ACC112 (cell line): ENCODE measurements around the gene ALOX5.
"Not testable (repeated sequence)": the region's sequence is repeated elsewhere in the genome, so short reads cannot be mapped to it uniquely, and the experiment has no call there.

Experiments
- H2AFZ ChIP-seq: fragments of 200-600 bp; sonication (generic); one replicate; pipeline ENCODE4 v1.6.0; 2017; ENCODE audit warnings: antibody characterized with exemption, low read length; ENCODE audit not compliant: unreplicated experiment
- H3K27ac ChIP-seq: fragments of 200-600 bp; sonication (generic); 2 replicates; pipeline ENCODE4 v1.5.1; 2014; ENCODE audit warnings: low read depth, mild to moderate bottlenecking, antibody characterized with exemption, low read length, moderate library complexity
- H3K27me3 ChIP-seq: fragments of 200-600 bp; sonication (generic); 2 replicates; pipeline ENCODE4 v1.6.1; 2014; ENCODE audit warnings: mild to moderate bottlenecking, antibody characterized with exemption, low read length, moderate library complexity, mixed read lengths; ENCODE audit not compliant: insufficient read depth
- H3K36me3 ChIP-seq: fragments of 200-600 bp; sonication (generic); 2 replicates; pipeline ENCODE4 v1.6.1; 2016; ENCODE audit warnings: mild to moderate bottlenecking, antibody characterized with exemption, low read length, moderate library complexity, mixed read lengths; ENCODE audit not compliant: insufficient read depth
- H3K4me1 ChIP-seq: fragments of 200-600 bp; sonication (generic); one replicate; pipeline ENCODE4 v1.6.1; 2016; ENCODE audit warnings: low read length, mixed read lengths; ENCODE audit not compliant: insufficient read depth, unreplicated experiment, control insufficient read depth
- H3K4me3 ChIP-seq: fragments of 200-600 bp; sonication (generic); 2 replicates; pipeline ENCODE4 v1.5.1; 2014; ENCODE audit warnings: mild to moderate bottlenecking, low read depth, low read length
- H3K79me2 ChIP-seq: fragments of 200-600 bp; sonication (generic); one replicate; pipeline ENCODE4 v1.6.0; 2016; ENCODE audit warnings: low read length; ENCODE audit not compliant: control insufficient read depth, unreplicated experiment, insufficient read depth

The ALOX5 gene

DNA sequence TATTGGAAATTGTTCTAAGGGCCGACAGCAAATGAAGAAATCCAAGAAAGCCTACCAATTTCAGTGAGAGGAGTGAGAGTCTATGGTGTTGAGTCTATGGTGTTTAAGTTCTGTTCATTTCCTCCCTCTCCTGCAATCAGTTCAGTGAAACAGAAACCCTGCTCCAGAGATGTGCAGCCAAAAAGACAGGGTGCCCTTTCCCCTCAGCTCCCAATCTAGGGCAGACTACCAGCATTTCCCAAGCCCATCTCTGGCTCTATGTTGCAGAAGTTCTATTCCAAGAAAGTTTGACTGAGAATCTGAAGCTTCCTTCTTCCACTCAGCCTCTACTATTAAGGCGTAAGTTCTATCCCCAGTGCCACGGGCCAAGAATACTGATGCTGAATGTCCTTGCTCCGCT lies 18.5 kb upstream of the ALOX5 start:
- H3K36me3 ChIP-seq, result no peaks in the 10 kb centered on the region
- no peaks in the 10 kb centered on the region for H3K4me1 ChIP-seq
- no peak overlapping the region for H3K4me3 ChIP-seq
- peaks cover 76% of the 10 kb centered on the region for H3K27me3 ChIP-seq
- no peak overlapping the region for H2AFZ ChIP-seq
- H3K79me2 ChIP-seq, result no peaks in the 10 kb centered on the region
- no peak overlapping the region for H3K27ac ChIP-seq

DNA sequence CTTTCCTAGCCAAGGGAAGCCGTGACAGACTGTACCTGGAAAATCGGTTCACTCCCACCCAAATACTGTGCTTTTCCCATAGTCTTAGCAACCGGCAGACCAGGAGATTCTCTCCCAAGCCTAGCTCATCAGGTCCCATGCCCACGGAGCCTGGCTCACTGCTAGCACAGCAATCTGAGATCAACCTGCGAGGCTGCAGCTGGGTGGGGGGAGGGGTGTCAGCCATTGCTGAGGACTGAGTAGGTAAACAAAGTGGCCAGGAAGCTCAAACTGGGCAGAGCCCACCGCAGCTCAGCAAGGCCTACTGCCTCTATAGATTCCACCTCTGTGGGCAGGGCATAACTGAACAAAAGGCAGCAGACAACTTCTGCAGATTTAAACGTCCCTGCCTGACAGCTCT lies 15.1 kb upstream of the ALOX5 start:
- not testable (repeated sequence) for H3K27ac ChIP-seq, H3K36me3 ChIP-seq, H3K79me2 ChIP-seq, H3K4me3 ChIP-seq, H2AFZ ChIP-seq, H3K4me1 ChIP-seq
- H3K27me3 ChIP-seq, result peaks cover 62% of the 10 kb centered on the region

DNA sequence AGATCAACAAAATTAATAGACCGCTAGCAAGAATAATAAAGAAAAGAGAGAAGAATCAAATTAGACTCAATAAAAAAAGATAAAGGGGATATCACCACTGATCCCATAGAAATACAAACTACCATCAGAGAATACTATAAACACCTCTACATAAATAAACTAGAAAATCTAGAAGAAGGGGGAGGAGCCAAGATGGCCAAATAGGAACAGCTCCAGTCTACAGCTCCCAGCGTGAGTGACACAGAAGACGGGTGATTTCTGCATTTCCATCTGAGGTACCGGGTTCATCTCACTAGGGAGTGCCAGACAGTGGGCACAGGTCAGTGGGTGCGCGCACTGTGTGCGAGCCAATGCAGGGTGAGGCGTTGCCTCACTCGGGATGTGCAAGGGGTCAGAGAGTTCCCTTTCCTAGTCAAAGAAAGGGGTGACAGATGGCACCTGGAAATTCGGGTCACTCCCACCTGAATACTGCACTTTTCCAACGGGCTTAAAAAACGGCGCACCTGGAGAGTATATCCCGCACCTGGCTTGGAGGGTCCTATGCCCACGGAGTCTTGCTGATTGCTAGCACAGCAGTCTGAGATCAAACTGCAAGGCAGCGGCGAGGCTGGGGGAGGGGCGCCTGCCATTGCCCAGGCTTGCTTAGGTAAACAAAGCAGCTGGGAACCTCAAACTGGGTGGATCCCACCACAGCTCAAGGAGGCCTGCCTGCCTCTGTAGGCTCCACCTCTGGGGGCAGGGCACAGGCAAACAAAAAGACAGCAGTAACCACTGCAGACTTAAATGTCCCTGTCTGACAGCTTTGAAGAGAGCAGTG lies 11.8 kb upstream of the ALOX5 start:
- H3K4me1 ChIP-seq, H3K36me3 ChIP-seq, H3K4me3 ChIP-seq, H3K27ac ChIP-seq, H3K79me2 ChIP-seq, H2AFZ ChIP-seq: not testable (repeated sequence)
- peaks cover 32% of the 10 kb centered on the region for H3K27me3 ChIP-seq

DNA sequence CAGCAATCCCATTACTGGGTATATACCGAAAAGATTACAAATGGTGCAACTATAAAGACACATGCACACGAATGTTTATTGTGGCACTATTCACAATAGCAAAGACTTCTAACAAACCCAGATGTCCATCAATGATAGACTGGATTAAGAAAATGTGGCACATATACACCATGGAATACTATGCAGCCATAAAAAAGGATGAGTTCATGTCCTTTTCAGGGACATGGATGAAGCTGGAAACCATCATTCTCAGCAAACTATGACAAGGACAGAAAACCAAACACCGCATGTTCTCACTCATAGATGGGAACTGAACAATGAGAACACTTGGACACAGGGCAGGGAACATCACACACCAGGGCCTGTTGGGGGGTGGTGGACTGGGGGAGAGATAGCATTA lies 6.4 kb upstream of the ALOX5 start:
- not testable (repeated sequence) for H3K27ac ChIP-seq, H2AFZ ChIP-seq, H3K4me3 ChIP-seq, H3K4me1 ChIP-seq, H3K36me3 ChIP-seq, H3K79me2 ChIP-seq
- H3K27me3 ChIP-seq, result peaks cover 48% of the 10 kb centered on the region

DNA sequence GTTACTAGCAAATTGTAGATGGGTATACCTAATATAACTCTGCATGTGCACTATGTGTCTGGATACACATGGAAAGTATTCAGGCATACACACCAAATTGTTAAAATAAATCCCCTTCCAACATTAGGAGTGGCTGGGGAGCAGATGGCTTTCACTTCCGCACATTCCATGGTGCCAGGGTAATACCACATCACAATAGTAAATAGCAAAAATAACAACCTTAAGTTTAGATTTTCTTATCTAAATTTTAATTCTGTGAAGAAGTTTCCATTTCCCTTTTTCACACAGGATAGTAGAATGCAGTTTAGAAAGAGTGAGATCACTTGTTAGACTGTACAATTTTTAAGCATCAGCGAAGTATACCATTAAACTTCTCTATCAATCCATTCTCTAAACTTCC lies 5.8 kb upstream of the ALOX5 start:
- Histone ChIP-seq H3K4me3 (no peak overlapping the region), H2AFZ (no peak overlapping the region), H3K36me3 (no peaks in the 10 kb centered on the region), H3K4me1 (no peaks in the 10 kb centered on the region), H3K27ac (no peak overlapping the region), H3K79me2 (no peaks in the 10 kb centered on the region), H3K27me3 (peaks cover 53% of the 10 kb centered on the region)

DNA sequence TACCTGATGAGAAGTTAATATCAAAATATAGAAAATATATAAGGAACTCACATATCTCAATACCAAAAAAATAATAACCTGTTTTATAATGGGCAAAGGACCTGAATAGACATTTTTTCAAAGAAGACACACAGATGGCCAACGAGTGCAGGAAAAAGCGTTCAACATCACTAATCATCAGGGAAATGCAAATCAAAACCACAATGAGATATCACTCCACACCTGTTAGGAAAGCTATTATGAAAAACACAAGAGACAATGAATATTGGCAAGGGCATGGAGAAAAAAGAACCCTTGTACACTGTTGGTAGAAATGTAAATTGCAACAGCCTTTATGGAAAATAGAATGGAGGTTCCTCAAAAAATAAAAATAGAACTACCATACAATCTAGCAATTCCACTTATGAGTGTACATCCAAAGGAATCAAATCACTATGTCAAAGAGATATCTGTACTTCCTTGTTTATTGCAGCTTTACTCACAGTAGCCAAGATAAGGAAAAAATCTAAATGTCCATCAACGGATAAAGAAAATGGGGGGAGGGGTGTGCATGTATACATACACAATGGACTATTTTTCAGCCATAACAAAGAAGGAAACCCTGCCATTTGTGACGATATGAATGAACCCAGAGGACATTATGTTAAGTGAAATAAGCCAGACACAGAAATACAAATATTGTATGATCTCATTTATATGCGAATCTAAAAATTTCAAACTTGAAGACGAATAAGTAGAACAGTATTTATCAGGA lies 3.6 kb upstream of the ALOX5 start:
- Histone ChIP-seq H3K27ac (no peak overlapping the region), H3K27me3 (peaks cover 73% of the 10 kb centered on the region), H3K36me3 (no peaks in the 10 kb centered on the region), H3K4me3 (no peak overlapping the region), H3K4me1 (no peaks in the 10 kb centered on the region), H2AFZ (no peak overlapping the region), H3K79me2 (no peaks in the 10 kb centered on the region)

DNA sequence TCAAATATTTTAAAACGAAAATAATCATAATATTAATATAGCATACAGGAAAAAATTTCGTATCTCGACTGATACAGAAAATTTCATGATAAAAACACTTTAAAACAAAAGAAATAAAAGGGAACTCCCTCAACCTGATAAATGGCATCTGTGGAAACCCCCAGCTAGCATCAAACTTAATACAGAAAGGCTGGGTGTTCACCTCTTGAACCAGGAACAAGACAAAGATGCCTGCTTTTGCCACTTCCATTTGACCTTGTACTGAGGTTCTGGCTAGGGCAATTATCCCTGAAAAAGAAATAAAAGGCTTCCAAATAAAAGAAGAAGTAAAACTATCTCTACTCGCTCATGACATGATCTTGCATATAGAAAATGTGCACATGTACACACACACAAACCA lies 2.5 kb upstream of the ALOX5 start:
- H3K36me3 ChIP-seq, result no peaks in the 10 kb centered on the region
- no peak overlapping the region for H3K4me3 ChIP-seq
- peaks cover 83% of the 10 kb centered on the region for H3K27me3 ChIP-seq
- H3K4me1 ChIP-seq, result no peaks in the 10 kb centered on the region
- H3K27ac ChIP-seq, result no peak overlapping the region
- no peak overlapping the region for H2AFZ ChIP-seq
- H3K79me2 ChIP-seq, result no peaks in the 10 kb centered on the region

DNA sequence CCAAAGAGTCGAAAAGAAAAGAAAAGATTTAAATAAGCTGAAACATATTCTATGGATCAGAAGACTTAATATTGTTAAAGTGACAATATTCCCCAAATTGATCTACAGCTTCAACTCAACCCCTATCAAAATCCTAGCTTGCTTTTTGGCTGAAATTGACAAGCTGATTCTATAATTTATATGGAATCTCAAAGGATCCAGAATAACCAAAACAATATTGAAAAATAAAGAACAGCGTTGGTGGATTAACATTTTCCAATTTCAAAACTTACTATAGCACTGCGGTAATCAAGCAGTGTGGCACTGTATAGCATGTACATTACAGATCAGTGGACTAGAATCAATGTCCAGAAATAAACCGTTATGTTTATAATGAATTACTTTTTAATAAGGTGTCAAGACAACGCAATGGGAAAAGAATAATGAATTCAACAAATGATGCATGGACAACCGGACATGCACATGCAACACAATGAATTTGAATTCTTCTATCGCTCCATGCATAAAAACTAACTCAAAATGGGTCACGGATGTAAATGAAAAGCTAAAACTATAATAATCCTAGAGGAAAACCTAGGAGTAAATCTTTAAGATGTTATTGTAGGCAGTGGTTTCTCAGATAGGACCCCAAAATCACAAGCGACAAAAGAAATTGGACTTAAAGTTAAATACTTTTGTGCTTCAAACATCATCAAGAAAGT lies 1.6 kb upstream of the ALOX5 start:
- H3K4me3 ChIP-seq, result no peak overlapping the region
- H3K27me3 ChIP-seq, result peaks cover 92% of the 10 kb centered on the region
- no peak overlapping the region for H3K27ac ChIP-seq
- H3K4me1 ChIP-seq, result no peaks in the 10 kb centered on the region
- no peaks in the 10 kb centered on the region for H3K36me3 ChIP-seq
- H3K79me2 ChIP-seq, result no peaks in the 10 kb centered on the region
- no peak overlapping the region for H2AFZ ChIP-seq

DNA sequence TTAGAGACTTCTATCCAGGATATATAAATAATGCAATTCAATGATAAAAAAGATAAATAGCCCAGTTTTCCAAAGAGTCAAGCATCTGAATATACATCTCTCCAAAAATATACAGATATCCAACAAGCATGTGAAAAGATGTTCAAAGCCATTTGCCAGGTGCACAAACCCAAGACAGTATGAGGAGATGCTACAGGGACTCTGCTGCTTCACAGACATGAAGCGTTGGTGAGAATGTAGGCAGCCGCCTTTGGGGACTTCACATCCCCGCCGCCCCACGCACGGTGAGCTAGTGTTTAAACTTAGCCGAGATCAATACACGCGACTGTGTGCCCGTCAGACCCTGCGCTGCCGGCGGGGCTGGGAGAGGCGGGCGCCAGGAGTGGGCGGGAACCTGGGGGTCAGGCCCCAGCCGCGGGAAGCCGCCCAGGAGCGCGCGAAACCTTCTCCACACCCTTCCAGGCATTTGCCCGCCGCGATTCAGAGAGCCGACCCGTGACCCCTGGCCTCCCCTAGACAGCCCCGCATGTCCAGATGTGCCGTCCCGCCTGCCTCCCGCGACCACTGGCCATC lies 927 bp upstream of the ALOX5 start:
- Histone ChIP-seq H3K4me3 (peak overlapping the region; percentile 52), H3K79me2 (no peaks in the 10 kb centered on the region), H2AFZ (no peak overlapping the region), H3K27ac (no peak overlapping the region), H3K27me3 (peaks cover 97% of the 10 kb centered on the region), H3K4me1 (no peaks in the 10 kb centered on the region), H3K36me3 (no peaks in the 10 kb centered on the region)

DNA sequence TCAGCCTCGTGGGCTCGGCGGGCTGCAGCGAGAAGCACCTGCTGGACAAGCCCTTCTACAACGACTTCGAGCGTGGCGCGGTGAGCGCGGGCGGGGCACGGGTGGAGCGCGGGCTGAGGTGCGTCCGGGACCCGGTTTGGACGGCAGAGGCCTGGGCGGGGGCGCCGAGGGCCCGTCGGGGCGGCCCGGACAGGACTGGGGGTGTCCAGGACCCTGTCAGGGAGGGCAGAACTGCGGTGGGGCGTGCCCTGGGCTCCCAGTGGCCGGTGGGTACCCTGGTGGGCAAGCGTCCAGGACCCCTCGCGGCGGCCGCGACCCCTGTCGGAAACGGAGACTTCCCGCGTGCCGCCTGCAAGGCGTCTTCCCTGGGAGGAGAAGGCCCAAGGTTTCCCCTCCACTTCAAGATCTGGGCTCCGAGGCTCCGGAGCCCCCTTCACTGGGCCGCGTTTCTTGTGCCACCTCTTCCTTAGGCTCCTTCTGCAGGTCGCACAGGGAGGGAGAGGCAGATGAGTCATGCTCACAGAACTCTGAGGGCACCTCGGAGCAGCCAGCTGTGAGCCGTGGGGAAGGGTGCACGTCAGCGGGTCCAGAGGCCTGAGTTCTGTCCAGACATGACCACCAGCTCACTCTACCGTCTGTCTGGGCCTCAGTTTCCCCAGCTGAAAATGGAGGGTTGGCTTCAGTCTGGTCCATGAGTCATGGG lies 485 bp downstream of the ALOX5 start:
- H3K36me3 ChIP-seq, result no peaks in the 10 kb centered on the region
- H3K27me3 ChIP-seq, result peaks cover 87% of the 10 kb centered on the region
- no peaks in the 10 kb centered on the region for H3K4me1 ChIP-seq
- H3K79me2 ChIP-seq, result no peaks in the 10 kb centered on the region
- H3K27ac ChIP-seq, result no peak overlapping the region
- no peak overlapping the region for H2AFZ ChIP-seq
- peak overlapping the region; percentile 28; the same call in 1 of the 2 replicates for H3K4me3 ChIP-seq
